HTERT RPE-1 (cell line): ENCODE data around the gene FBXO7.
"Not testable (repeated sequence)": the region's sequence is repeated elsewhere in the genome, so short reads cannot be mapped to it uniquely, and the experiment has no call there.

Experiments used
- in situ Hi-C: fragments of 300-500 bp; cut with MboI; formaldehyde crosslinking; loops from 4 replicates; pipeline ENCODE4 v1.14.3; 2020; ENCODE audit warnings: low sequenced_read_pairs

The FBXO7 gene

DNA sequence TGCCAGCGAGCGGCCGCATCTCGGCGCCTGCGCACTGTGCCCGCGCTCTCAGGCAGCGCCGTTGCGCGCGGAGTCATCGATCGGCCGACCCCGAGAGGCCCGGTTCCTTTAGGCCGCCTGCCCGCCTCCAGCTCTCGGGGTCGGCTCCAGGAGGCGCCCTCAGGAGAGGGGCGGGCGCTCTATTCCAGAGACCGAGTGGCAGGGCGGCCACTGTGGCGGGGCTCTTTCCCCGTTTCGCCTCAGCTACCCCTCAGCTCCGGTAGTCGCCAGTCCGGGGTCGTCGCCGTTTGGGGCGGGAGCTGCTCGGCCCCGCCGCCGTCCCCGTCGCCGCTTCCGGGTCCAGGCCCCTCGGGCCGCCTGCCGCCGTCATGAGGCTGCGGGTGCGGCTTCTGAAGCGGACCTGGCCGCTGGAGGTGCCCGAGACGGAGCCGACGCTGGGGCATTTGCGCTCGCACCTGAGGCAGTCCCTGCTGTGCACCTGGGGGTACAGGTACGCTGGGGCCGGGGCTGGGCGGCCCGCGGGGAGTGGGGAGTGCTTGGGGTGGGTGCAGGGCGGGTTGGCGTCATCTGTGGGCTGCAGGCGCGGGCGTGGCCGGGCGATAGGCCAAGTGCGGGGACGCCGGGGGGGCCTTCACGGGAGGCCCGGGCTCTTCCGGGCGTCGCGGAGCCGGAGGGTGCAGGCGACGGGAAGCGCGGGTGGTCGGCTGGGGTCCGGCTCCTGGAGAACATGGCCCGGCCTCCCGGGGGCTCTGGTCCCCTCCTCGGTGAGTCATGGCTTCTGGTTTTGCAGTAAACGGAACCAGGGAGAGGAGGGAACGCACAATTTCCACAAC, at the start of gene FBXO7:
Gene FBXO7, plus strand, starts transcription at position 177 of the 833 bp plus-strand sequence. Its CDS starts 192 bp downstream, at position 369.
- in situ Hi-C loops, result no loop called here

DNA sequence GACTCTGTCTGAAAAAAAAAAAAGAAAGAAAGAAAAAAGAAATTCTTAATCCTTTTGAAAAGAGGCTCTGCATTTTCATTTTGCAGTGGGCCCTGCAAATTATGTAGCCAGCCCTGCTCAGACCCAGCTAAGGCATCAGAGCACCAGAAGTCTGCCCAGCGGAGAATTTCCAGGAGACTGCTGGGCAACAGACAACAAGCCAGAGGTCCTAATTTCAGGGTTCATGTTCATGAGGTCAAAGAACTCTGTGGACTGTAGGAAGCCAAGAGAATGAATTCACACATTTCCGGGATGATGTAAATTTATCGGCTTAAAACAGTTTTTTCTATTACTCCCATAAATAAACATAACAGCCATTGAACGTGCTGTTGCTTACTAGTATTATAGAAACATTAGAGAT, 47.7 kb upstream of the FBXO7 start:
- in situ Hi-C loops, result no loop called here

DNA sequence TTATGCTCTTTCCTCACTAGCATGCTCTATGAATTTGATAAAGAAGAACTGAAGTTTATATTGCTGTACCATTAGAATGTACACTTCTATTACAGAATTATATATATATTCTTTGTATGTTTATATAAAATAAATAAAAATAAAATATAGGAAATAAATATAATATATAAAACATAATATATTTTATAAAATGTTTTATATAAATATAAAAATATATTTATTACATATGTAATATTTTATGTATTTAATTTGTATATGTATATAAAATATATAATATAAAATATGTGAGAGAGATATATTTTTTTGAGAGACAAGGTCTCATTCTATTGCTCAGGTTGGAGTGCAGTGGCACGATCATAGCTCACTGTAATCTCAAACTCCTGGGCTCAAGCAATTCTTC, 44.3 kb upstream of the FBXO7 start:
- in situ Hi-C loops, result no loop called here

DNA sequence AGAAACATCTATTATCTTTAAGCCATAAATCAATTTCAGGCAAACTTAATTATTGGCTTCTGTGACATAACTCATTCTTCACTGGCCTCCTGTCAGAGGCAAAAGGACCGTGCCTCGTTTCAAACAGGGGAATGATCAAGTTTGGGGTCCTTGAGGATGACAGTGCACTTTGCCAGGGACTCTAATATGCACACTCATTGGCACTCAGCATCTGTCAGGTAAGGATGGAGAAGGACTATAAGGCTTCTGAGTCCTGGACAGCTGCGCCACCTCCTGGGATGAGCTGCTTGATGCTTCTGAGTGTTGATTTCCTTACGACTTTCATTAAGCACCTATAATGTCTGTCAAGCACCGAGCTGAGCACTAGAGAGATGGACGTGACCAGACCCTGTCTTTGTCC, 30.5 kb upstream of the FBXO7 start:
- in situ Hi-C loops, result no loop called here

DNA sequence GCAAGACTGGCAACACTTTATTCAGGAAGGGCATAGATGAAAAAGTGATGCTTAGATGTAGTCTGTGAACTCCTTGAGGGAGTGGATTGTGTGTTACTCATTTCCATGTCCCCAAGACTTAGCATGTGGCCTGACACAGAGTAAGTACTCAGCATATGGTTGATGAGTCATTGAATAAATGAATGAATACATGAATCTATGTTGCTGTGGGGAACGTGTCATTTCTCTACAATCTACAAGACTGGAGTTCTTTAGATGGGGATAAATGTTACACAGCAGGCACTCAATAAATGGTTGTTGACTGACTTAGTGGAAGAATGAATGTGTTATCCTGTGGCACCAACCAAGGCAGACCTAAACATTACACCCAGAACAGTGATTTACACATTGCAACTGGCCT, 28.3 kb upstream of the FBXO7 start:
- in situ Hi-C loops, result no loop called here

DNA sequence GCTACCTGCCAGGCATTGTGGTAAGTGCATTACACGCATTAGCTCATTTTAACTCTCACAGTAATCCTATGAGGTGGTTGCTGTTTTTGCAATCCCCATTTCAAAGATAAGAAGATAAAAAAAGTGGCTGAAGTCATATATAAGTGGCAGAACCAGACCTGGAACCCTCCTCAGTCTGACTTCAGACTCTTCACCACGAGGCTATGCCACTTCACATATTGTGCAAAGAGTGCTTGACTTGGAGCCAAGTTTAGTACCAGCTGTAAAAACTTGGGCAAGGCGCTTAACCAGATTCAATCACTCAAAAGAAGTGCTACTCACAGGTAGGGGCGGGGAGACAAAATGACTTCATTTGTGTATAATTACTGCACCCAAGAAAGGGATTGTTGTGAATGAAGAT, 25.6 kb upstream of the FBXO7 start:
- in situ Hi-C loops, result no loop called here

DNA sequence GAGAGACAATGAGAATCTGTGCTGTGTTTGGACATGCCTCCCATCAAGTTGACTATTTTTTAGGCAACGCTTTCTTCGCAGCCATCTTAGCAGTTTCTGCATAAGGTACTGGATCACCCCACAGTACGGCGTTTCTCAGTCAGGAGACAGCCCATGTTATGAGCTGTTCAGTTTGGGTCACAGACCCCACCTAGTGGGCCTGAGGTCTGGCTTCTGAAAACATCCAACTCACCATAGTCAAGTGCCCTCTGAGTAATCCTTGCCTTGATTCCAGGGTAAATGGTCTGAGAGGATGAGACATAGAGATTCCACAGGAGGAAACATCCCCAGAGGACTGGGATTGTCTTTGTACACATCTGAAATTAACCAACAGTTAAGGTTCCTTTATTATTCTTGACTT, 17.6 kb upstream of the FBXO7 start:
- in situ Hi-C loops, result no loop called here

DNA sequence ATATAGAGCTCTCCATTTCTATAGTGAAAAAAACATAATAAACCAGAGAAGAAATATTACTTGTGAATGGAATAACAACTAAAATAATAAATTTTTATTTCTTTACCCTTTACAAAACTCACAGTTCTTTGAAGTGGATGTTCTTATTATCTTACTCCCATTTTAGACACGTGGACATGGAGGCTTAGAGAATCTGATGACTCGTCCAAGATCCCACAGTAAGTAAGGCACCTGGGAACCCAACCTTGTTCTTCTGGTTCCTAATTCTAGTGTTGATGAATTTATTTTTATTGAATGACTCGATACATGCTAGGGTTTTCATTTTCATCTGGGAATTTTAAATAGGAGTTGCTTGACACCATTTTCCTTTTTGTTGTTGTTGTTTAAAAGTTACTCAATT, 12.2 kb upstream of the FBXO7 start:
- in situ Hi-C loops, result no loop called here

DNA sequence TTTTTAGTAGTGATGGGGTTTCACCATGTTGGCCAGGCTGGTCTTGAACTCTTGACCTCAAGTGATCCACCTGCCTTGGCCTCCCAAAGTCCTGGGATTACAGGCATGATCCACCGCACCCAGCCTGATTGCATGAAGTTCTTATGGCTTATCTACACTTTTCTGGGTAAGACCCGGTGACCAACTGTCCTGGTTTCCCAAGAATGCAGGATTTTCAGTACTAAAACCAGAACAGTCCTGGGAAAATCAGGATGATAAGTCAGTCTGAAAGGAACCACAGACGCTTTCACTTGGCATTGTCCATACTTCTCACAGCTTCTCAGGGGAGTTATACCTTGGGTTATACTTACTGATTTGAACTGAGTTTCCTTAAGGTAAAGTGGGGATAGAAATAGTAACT, 8.9 kb upstream of the FBXO7 start:
- in situ Hi-C loops, result no loop called here

DNA sequence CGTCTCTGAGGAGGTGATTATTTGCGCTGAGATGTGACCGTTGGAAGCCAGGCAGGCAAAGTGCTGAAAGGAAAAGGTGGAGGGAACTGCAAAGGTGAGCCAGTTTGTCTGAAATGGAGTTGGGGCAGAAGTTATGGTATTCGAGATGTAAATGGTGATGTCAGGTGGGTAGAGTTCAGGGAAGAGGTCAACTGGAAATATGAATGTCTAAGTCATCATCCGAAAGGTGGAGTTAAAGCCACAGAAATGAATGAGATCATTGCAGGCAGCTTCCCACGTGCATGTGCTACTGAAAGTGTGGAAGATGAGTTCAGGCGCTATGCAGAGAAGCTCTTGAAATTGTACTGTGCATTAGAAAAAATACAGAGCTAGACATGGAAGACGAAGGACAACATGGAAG, 8.1 kb upstream of the FBXO7 start:
- in situ Hi-C loops, result no loop called here

DNA sequence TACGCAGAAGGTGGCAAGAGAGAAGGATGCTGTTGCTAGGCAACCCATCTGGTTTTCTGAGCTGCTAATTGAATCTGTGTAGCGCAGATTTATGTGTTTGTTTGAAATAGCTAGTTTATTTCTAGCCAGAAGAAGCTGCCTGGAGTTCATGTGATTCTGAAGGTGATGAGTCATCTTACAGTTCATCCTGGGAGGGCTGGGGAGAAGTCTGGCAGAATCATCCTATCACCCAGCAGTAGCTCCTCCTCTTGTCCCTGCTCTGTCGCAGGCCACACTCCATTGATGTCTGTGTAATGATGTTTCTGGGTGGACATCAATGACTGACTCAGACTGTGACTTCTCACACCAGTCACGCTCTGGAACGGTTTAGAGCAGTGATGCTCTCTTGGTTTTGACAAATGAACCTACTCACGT, 4.8 kb upstream of the FBXO7 start:
- in situ Hi-C loops, result no loop called here

DNA sequence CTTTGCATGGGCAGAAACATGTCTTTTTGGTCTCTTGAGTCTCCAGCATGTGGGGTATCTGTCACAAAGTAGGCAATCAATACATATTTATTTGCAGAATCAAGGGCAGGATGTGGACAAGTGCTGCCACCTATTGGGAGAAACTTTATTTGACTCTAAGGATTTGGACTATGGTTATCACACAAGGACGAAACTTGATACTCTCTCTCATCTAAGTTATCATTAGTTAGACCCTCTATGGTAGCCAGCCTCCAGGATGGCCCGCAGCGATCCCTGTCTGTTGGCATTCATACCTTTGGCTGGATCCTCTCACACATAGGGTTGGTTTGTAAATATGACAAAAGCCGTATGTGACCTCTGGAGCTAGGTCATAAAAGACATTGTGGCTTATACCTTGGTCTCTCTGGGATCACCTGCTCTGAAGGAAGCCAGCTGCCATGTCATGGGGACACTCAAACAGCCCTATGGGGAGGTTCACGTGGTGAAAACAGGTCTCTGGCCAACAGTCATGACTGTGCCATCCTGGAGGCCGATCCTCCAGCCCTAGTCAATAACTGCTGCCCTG, 1.1 kb upstream of the FBXO7 start:
- in situ Hi-C loops, result no loop called here

DNA sequence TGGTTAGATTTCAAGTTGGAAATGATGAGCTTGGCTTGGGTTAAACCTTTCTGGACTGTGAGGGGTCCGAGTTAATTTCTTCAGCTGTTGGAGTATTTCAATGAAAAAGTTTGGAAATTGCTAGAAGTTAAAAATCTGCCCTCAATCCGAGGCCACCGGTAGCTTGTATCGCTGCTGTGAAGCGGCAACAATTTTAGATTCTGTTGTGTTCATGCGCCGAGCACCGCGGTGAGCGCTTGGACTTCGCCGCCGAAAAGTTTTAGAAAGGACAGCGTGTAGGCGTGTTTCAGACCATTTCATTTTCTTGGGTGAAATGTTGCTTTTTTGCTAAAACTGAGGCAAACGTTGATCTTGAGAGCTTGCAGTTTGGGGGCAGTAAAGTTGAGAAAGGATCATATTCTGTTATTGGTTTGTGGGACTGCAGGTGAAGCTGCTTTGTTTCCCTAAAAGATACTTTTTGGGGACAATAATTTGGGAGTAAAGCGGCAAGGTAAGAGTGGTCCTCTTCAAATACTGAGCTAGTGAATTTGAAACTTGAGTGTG, 928 bp downstream of the FBXO7 start:
- in situ Hi-C loops, result no loop called here

DNA sequence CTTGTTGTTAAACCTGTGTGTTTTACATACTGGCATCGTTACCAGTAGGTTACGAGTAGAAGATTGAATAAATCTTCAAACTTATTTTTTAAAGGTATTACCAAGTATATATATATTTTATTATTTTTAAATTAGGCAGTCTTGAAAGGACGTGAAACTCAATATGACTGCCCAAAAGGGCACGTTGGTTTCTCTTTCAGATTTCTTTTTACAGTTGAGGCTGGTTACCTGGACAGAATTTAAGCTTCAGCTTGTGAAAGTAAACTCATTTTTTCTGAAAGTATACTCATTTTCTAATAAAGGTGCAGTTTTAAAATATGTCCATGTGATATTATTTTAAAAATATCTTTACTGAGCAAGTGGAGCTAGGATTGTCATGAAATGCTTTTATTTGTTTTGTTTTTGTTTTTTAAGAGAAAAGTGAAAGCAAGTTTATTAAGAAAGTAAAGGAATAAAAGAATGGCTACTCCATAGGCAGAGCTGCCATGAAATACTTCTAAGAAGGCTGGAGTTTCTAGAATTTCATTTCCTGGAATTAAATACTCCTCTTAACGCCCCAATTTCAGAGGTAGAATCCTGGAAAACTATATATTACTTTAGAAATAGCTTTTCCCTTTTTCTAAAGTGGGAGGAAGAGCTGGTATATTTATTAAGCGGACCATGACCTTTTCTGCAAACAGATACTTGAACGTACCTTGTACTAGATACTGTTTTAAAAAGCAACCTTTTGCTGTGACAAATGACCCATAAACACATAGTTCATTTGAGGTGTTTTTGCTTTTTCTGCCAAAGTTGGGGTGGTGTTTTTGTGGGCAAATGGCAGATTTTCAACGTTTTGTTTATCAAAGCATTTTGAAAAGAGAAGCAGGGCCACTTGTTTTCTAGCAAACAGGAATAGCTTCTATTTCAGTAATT, 1.9 kb downstream of the FBXO7 start:
- in situ Hi-C loops, result no loop called here

DNA sequence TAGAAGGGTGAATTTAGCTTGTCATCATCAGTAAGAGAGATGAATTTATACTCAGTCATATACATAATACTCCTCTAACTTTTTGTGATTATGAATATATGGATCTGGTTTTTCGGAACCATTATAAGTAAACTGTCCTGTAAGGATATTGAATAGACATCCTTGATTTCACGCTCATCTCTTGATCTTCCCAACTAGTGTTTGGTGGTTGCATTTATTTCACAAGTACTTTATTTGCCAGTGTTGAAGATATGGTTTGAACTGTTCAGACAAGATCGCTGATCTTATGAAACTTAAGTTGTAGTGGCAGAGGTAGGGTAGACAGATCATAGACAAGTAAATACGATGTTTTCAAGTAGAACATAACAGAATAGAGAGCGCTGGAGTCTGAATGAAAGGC, 3.0 kb downstream of the FBXO7 start:
- in situ Hi-C loops, result no loop called here

DNA sequence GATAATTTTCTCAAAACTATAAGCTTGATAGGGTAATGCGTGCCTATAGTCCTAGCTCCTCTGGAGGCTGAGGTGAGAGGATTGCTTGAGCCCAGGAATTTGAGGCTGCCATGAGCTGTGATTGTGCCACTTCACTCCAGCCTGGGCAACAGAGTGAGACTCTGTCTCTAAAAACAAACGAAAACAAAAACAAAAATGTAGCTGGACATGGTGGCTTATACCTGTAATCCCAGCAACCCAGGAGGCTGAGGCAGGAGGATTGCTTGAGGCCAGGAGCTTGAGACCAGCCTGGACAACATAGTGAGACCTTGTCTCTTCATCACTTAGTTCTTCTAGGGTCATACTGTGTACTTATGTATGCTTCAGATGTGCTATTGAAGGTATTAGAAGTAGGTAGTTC, 3.9 kb downstream of the FBXO7 start:
- in situ Hi-C loops, result not testable (repeated sequence)

DNA sequence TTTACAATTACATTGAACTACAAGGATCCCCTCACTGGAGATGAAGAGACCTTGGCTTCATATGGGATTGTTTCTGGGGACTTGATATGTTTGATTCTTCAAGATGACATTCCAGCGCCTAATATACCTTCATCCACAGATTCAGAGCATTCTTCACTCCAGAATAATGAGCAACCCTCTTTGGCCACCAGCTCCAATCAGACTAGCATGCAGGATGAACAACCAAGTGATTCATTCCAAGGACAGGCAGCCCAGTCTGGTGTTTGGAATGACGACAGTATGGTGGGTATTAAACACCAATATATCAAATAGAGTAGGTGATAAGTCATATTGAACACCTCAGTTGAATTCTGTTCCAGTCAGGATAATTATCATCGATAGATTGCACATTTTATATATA, 4.4 kb downstream of the FBXO7 start:
- in situ Hi-C loops, result no loop called here

DNA sequence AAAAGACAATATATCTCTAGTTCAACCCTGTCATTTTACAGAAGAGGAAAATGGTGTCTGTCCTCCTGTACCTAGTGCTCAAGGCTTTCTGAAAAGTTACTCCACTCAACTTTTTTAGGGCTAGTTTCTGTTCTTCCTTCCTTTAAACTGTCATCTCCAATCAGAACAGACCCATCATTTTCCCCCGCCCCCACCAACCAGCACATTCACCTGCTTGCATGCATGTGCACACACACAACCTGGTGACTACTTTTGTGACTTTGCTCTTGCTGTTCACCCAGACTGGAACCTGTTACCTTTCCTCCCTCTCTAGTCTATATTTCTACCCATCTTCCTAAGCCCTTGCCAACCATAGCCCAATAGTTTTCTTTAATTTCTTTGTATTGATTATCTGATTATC, 5.6 kb downstream of the FBXO7 start:
- in situ Hi-C loops, result no loop called here

DNA sequence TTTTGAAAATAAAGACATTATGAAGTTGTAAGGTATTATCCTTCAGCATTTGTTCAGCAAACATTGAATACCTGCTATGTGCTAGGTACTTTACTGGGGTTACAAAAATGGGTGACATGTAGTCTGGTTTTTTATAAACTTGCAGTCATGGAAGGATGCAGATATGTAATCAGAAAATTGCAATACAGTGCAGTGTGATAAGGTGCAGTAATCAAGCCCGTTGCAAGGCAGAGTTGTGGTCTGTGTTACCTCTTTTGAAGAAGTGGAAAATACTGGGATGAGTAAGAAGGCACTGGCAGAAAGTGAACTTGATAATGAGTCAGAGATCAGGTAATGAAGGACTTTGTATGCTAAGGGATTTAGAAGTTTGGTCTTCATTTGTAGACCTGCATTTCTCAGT, 8.1 kb downstream of the FBXO7 start:
- in situ Hi-C loops, result no loop called here

DNA sequence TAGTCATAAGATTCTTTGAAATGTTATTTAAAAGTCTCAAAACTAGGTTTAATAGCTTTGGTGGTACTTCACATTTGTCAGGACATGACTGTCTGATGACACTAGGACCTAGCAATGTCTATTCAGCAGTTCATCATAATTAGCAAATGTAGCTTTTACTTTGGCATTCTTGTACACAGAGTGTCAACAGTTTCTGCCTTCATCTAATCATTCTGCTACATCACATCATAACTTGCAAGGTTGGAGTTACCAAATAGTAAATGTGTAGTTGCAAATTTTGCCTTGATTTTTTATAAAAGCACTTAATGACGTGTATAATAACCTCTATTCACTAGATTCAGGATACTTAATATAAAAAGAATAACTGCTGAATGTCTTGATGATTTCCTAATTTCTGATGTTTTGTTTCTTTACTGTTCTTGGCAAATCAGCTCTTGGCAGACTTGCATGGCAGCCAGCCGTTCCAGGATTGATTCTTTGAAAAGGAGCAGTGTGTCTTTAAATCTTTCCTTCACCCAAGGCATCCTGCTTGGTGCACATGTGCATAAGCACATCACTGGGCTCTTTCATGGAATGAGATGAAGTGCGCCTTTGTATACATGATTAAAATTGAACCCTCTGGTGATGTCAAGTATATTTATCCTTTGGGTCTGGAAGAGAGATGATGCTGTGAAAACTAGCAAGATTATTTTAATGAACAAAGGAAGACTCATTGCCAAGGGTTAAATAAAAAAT, 12.2 kb downstream of the FBXO7 start:
- in situ Hi-C loops, result no loop called here

DNA sequence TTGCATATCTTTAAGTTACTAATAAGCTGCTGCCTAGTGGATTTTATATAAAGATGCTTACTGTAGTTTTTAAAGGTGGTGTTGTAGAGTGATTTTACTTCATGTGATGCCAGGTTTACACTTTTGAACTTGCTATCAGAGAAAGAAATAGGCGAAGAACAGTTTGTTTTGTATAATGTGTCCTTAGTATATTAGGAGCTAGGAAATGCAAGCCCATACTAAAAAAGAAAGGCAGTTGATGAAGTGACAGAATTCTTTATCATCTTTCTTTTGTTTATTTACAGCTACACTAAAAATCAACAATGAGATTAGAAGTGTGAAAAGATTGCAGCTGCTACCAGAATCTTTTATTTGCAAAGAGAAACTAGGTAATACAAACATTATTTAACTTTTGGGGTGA, 12.8 kb downstream of the FBXO7 start:
- in situ Hi-C loops, result no loop called here
